HCT116 (cell line): ENCODE results near the gene ZHX3. TPM values are rescaled to one million over a fixed set of nuclear protein-coding genes. Genes with fewer than 3 reads are reported as not detected.
A peak's percentile ranks its signal among the peaks of the same experiment; 100 is the strongest.

Source experiments
- ATAC-seq: fragments of 200-7000 bp; cut with Tn5 transposase; 2 replicates; pipeline ENCODE4 v1.9.1; 2020; ENCODE audit warnings: mild to moderate bottlenecking, moderate library complexity
- BruUV-seq: library from RNA; stranded (reverse); fragments of 400-500 nt; replicated peaks from 2 replicates; lab custom pipeline; 2021; lab: Mats Ljungman, UMichigan
- CTCF ChIA-PET: fragments of 300-600 bp; sonication (Branson Sonifier 250); formaldehyde crosslinking; loops from one replicate; lab custom pipeline; 2021; ENCODE audit warnings: antibody characterized with exemption; lab: Charles Lee
- POLR2A ChIA-PET: fragments of 300-600, 350-600 bp; sonication (Branson Sonifier 250); formaldehyde crosslinking; loops from one replicate; lab custom pipeline; 2021; ENCODE audit warnings: antibody characterized with exemption; lab: Charles Lee
- RAD21 ChIA-PET, 2 experiments: fragments of 300-600 bp; sonication (Branson Sonifier 250); formaldehyde crosslinking; loops; one replicate each; lab custom pipeline; 2023; ENCODE audit warnings: low total read pairs in 2 of 2; ENCODE audit not compliant: uncharacterized antibody in 2 of 2, unreplicated experiment in 2 of 2, low non-redundant PET in 1 of 2; lab: Charles Lee
- DNase-seq: peaks from one replicate; pipeline ENCODE4 v3.0.0-alpha.2; 2010; ENCODE audit warnings: low read depth, low spot score
- H2AFZ ChIP-seq: fragments of 200-600 bp; shearing (Covaris generic), sonication (generic); 2 replicates; pipeline ENCODE4 v1.6.1; 2017; ENCODE audit warnings: low read depth, mixed run types, mixed read lengths, antibody characterized with exemption, low read length; ENCODE audit not compliant: poor library complexity, severe bottlenecking
- H3K27ac ChIP-seq: 2 replicates; pipeline ENCODE4 v1.5.1; 2012; ENCODE audit warnings: low read depth, low read length
- H3K27me3 ChIP-seq: fragments of 200-600 bp; sonication (generic); 2 replicates; pipeline ENCODE4 v1.6.1; 2016; ENCODE audit warnings: mixed run types, low read length, mixed read lengths; ENCODE audit not compliant: insufficient read depth
- H3K36me3 ChIP-seq, 2 experiments: fragments of 200-500 bp in 1 of 2; fragments of 200-600 bp in 1 of 2; sonication (Bioruptor generic) in 1 of 2; sonication (generic) in 1 of 2; 2 replicates each; pipeline versions ENCODE4 v1.5.1 to v1.6.1; 2014 to 2016; ENCODE audit warnings: low read length in 2 of 2, inconsistent platforms in 1 of 2, mixed read lengths in 1 of 2, mixed run types in 1 of 2; ENCODE audit not compliant: insufficient read depth in 2 of 2, control insufficient read depth in 1 of 2
- H3K4me1 ChIP-seq, 2 experiments: fragments of 200-600 bp in 1 of 2; sonication (generic) in 1 of 2; 2 replicates each; pipeline versions ENCODE4 v1.5.1 to v1.6.1; 2012 to 2017; ENCODE audit warnings: low read length in 2 of 2, inconsistent platforms in 1 of 2, mild to moderate bottlenecking in 1 of 2, mixed read lengths in 1 of 2, mixed run types in 1 of 2, moderate library complexity in 1 of 2; ENCODE audit not compliant: insufficient read depth in 2 of 2, control insufficient read depth in 1 of 2
- H3K4me2 ChIP-seq: fragments of 200-600 bp; sonication (generic); 2 replicates; pipeline ENCODE4 v1.6.1; 2017; ENCODE audit warnings: mixed run types, low read length, mixed read lengths
- H3K4me3 ChIP-seq, 2 experiments: fragments of 200-600 bp in 1 of 2; sonication (generic) in 1 of 2; replicated peaks in 1 of 2; 2 replicates each; pipeline ENCODE4 v1.5.1; 2011 to 2016; ENCODE audit warnings: low read length in 2 of 2, control low read depth in 1 of 2, low read depth in 1 of 2, mild to moderate bottlenecking in 1 of 2, mixed read lengths in 1 of 2, mixed run types in 1 of 2
- H3K79me2 ChIP-seq: fragments of 200-600 bp; sonication (generic); 2 replicates; pipeline ENCODE4 v1.6.1; 2017; ENCODE audit warnings: mild to moderate bottlenecking, mixed run types, low read length, moderate library complexity, mixed read lengths; ENCODE audit not compliant: insufficient read depth
- H3K9ac ChIP-seq: fragments of 200-600 bp; sonication (generic); 2 replicates; pipeline ENCODE4 v1.6.1; 2016; ENCODE audit warnings: low read length, mixed read lengths
- H3K9me2 ChIP-seq: fragments of 200-600 bp; sonication (generic), shearing (Covaris generic); 2 replicates; pipeline ENCODE4 v1.6.1; 2017; ENCODE audit warnings: mixed run types, mild to moderate bottlenecking, moderate library complexity; ENCODE audit not compliant: insufficient read depth
- H3K9me3 ChIP-seq, 2 experiments: fragments of 200-500 bp in 1 of 2; fragments of 200-600 bp in 1 of 2; sonication (Bioruptor generic) in 1 of 2; sonication (generic) in 1 of 2; 2 replicates each; pipeline ENCODE4 v1.6.1; 2014 to 2017; ENCODE audit warnings: low read length in 2 of 2, mixed read lengths in 2 of 2, inconsistent platforms in 1 of 2, low read depth in 1 of 2, mild to moderate bottlenecking in 1 of 2, mixed run types in 1 of 2, moderate library complexity in 1 of 2; ENCODE audit not compliant: control insufficient read depth in 1 of 2, insufficient read depth in 1 of 2
- H4K20me1 ChIP-seq: fragments of 200-600 bp; sonication (generic), shearing (Covaris generic); 2 replicates; pipeline ENCODE4 v1.6.1; 2017; ENCODE audit warnings: mixed run types, mild to moderate bottlenecking, moderate library complexity; ENCODE audit not compliant: insufficient read depth
- CTCF ChIP-seq, 3 experiments: fragments of 200-600 bp in 1 of 3; sonication (generic) in 1 of 3; IDR thresholded peaks in 2 of 3; conservative IDR thresholded peaks in 1 of 3; 2 replicates each; pipeline ENCODE4 v1.5.1; 2012 to 2017; ENCODE audit warnings: low read depth in 2 of 3, low read length in 2 of 3, antibody characterized with exemption in 1 of 3, borderline replicate concordance in 1 of 3, control low read depth in 1 of 3, mild to moderate bottlenecking in 1 of 3, mixed read lengths in 1 of 3, mixed run types in 1 of 3, moderate library complexity in 1 of 3; ENCODE audit not compliant: insufficient read depth in 1 of 3
- EGR1 ChIP-seq: IDR thresholded peaks from 2 replicates; pipeline ENCODE4 v1.6.1; 2012; ENCODE audit warnings: low read depth
- MAX ChIP-seq: IDR thresholded peaks from 2 replicates; pipeline ENCODE4 v1.6.1; 2012
- POLR2A ChIP-seq: IDR thresholded peaks from 2 replicates; pipeline ENCODE4 v1.7.0; 2011; ENCODE audit warnings: borderline replicate concordance; ENCODE audit not compliant: insufficient read depth, insufficient read length; ENCODE audit errors: extremely low read depth
- POLR2AphosphoS5 ChIP-seq: IDR thresholded peaks from 2 replicates; pipeline ENCODE4 v1.6.1; 2011; ENCODE audit warnings: mild to moderate bottlenecking, low read depth, low read length, moderate library complexity
- RAD21 ChIP-seq: IDR thresholded peaks from 2 replicates; pipeline ENCODE4 v1.6.1; 2012; ENCODE audit warnings: low read depth, mild to moderate bottlenecking
- SP1 ChIP-seq: IDR thresholded peaks from 2 replicates; pipeline ENCODE4 v1.6.1; 2012; ENCODE audit warnings: low read depth
- TCF7L2 ChIP-seq: IDR thresholded peaks from 2 replicates; pipeline ENCODE4 v1.7.0; 2011; ENCODE audit warnings: borderline replicate concordance, inconsistent platforms; ENCODE audit not compliant: insufficient read depth, insufficient read length; ENCODE audit errors: extremely low read depth
- ZFX ChIP-seq: fragments of 450-650 bp; IDR thresholded peaks from 2 replicates; pipeline ENCODE4 v1.6.1; 2017
- intact Hi-C: fragments of 100-400 bp; cut with micrococcal nuclease; formaldehyde crosslinking; loops from 2 replicates; pipeline ENCODE4 v1.10.0; 2022
- total RNA-seq: library from RNA; stranded (reverse); gene quantifications from one replicate; pipeline ENCODE4 v1.2.1, GENCODE V29; 2021; ENCODE audit not compliant: unreplicated experiment

The ZHX3 gene
- total RNA-seq, 1 experiment from 2014 or later: 13.3 TPM

- CTCF ChIA-PET: interaction anchor here (0.9 to 2.5 kb wide), 4 partner anchors 10 to 203 kb away, joined by 3 to 53 read pairs (median 4); partner anchors contain the start of gene LPIN3
- RAD21 ChIA-PET: no interaction called here
- TF ChIP-seq EGR1 (peak; percentile 68), SP1 (peak; percentile 52; the same call in 1 of the 2 replicates), RAD21 (no peak), POLR2A (peak; percentile 21), POLR2AphosphoS5 (peak; percentile 70; the same call in 1 of the 2 replicates), CTCF (IDR thresholded peaks at IDR 0.05 in 2 of 3, conservative IDR thresholded peaks at IDR 0.05 in 1 of 3; ENCODE audit: borderline replicate concordance in 1 of 3, insufficient read depth in 1 of 3, low read depth in 2 of 3, low read length in 2 of 3) (no peak), ZFX (peak; percentile 78), MAX (0 out of 2 replicates have a peak, but pooled peaks have one; percentile 24), TCF7L2 (peak; percentile 80)
- H3K9me2 ChIP-seq: no peaks in the 10 kb centered on the region
- H3K4me2 ChIP-seq: peak within 1 kb of the TSS; percentile 97
- H3K36me3 ChIP-seq: peaks cover 0 to 5% of the 10 kb centered on the region in 2 experiments; a peak in 1 of 4 replicates
- no TSS peak for BruUV-seq
- H3K9ac ChIP-seq: peak within 1 kb of the TSS; percentile 84
- ATAC-seq (peak; percentile 84), DNase-seq (peak; percentile 35)
- peak within 1 kb of the TSS; percentile 57 to 79 for H3K4me3 ChIP-seq
- H4K20me1 ChIP-seq: no peaks in the 10 kb centered on the region
- intact Hi-C loops: no loop called here
- H3K27me3 ChIP-seq: no peaks in the 10 kb centered on the region
- H3K9me3 ChIP-seq: no peaks in the 10 kb centered on the region
- peaks cover 33% of the 10 kb centered on the region; the same call in 1 of the 2 replicates for H3K79me2 ChIP-seq
- peak within 1 kb of the TSS; percentile 85 for H3K27ac ChIP-seq
- H3K4me1 ChIP-seq: peaks cover 9 to 20% of the 10 kb centered on the region in 2 experiments; a peak in 3 of 4 replicates
- POLR2A ChIA-PET: interaction anchor here (0.9 kb wide), 1 partner anchor 180 kb away, joined by 3 read pairs; no protein-coding TSS in a partner anchor
- no peak within 1 kb of the TSS for H2AFZ ChIP-seq
Measured at GRCh38 chr20:41136680-41137613, 180.6 kb downstream of the ZHX3 start, which contains the start of gene PLCG1. PLCG1 (plus strand) TSS chr20:41137543; CDS start chr20:41137642, 99 bp downstream.
